Measurements from ENCODE around the gene GRAMD2A. TPM values are rescaled to one million over a fixed set of nuclear protein-coding genes. Genes with fewer than 3 reads are reported as not detected.

GRAMD2A gene
- total and polyA plus RNA-seq, 10 of the 15 experiments (the other 5 are each of a cell fraction or from before 2014, with no cell fraction given), result 0.02 to 0.35 TPM; not detected in 8

DNA sequence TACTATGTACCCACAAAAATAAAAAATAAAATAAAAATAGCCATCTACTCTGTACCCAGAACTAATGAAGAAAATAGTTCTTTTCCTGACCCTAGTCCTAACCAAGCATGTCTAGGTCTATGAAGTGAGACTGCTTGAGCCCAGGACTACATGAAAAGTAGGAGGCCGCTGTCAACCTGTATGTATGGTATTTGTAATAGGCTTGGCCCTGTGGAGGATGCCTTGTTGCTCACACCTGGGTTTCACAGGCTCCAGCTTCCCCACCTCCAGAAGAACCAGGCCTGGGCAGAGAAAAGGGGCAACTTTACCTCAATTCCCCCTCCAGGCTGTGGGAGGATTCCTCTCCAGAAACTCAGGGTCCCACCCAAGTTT is 40.3 kb upstream of the GRAMD2A start:
- ChIA-PET RAD21 (ENCODE audit: unreplicated experiment) (interaction anchor here (0.5 to 1.2 kb wide), 3 partner anchors 10 to 86 kb away, joined by 3 to 10 read pairs (median 3); no protein-coding TSS in a partner anchor), POLR2A (interaction anchor here (0.6 to 1.0 kb wide), 2 partner anchors 9 to 61 kb away, joined by 4 to 11 read pairs; no protein-coding TSS in a partner anchor), CTCF (interaction anchor here (1.0 to 2.7 kb wide), 3 partner anchors 10 to 11 kb away, joined by 3 to 12 read pairs (median 7); no protein-coding TSS in a partner anchor)

More for the DNA sequence above, 40.3 kb upstream of the GRAMD2A start:
- peak; percentile 37 for ATAC-seq
- Histone ChIP-seq H3K27me3 (replicated peaks in 1 of 2; ENCODE audit: control insufficient read depth in 2 of 2, insufficient read depth in 2 of 2, low read length in 1 of 2) (no peaks in the 10 kb centered on the region), H3K9me3 (replicated peaks; ENCODE audit: control insufficient read depth, insufficient read depth, low read length) (no peaks in the 10 kb centered on the region), H3K4me3 (no peak overlapping the region), H3K79me2 (ENCODE audit: control insufficient read depth, insufficient read depth, low read length) (no peaks in the 10 kb centered on the region; the same call in 1 of the 2 replicates), H4K20me1 (ENCODE audit: control insufficient read depth, insufficient read depth) (no peaks in the 10 kb centered on the region), H3K36me3 (ENCODE audit: control insufficient read depth in 2 of 2, insufficient read depth in 2 of 2, low read length in 1 of 2) (peaks cover 6 to 12% of the 10 kb centered on the region in 2 experiments), H3K9ac (ENCODE audit: control insufficient read depth, insufficient read depth, low read length) (no peak overlapping the region), H3K4me1 (ENCODE audit: control insufficient read depth, insufficient read depth, low read length) (peaks cover 8% of the 10 kb centered on the region; the same call in 1 of the 2 replicates), H2AFZ (ENCODE audit: control insufficient read depth, low read depth, low read length) (no peak overlapping the region), H3K4me2 (ENCODE audit: control insufficient read depth, insufficient read depth) (no peak overlapping the region), H3K27ac (ENCODE audit: control insufficient read depth, insufficient read depth) (no peak overlapping the region)
- 33% methylated on average over 1 of the region's 1 CpG for WGBS (ENCODE audit: insufficient coverage, insufficient replicate concordance, low lambda C conversion rate, missing lambda C conversion rate)
- in situ Hi-C loops (cut with MboI), result no loop called here
- intact Hi-C loops (cut with micrococcal nuclease; ENCODE audit: unreplicated experiment), result no loop called here
- TF ChIP-seq NR2F1 (conservative IDR thresholded peaks at IDR 0.05) (no peak), ZNF384 (IDR thresholded peaks at IDR 0.05; ENCODE audit: borderline replicate concordance, low read depth, low read length) (no peak), ZNF217 (IDR thresholded peaks at IDR 0.05) (no peak)
- TF ChIP-seq, protein P1, sequence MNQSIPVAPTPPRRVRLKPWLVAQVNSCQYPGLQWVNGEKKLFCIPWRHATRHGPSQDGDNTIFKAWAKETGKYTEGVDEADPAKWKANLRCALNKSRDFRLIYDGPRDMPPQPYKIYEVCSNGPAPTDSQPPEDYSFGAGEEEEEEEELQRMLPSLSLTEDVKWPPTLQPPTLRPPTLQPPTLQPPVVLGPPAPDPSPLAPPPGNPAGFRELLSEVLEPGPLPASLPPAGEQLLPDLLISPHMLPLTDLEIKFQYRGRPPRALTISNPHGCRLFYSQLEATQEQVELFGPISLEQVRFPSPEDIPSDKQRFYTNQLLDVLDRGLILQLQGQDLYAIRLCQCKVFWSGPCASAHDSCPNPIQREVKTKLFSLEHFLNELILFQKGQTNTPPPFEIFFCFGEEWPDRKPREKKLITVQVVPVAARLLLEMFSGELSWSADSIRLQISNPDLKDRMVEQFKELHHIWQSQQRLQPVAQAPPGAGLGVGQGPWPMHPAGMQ (IDR thresholded peaks at IDR 0.05; ENCODE audit: borderline replicate concordance), result no peak
- DNase-seq (ENCODE audit: low read depth, low spot score), result no peak
- FAIRE-seq, result no peak
- SMC1A ChIA-PET (ENCODE audit: uncharacterized antibody, unreplicated experiment), result interaction anchor here (1.3 to 1.4 kb wide), 2 partner anchors 10 to 11 kb away, joined by 4 read pairs; no protein-coding TSS in a partner anchor
- BruUV-seq (replicated peaks), result no TSS peak
